NCI-H226 (cell line): ENCODE results near the gene METTL23.
A peak's percentile ranks its signal among the peaks of the same experiment; 100 is the strongest.

Source experiments
- DNase-seq: peaks from one replicate; pipeline ENCODE4 v3.0.0-alpha.2; 2015

Gene METTL23

GRCh38 chr17:76726776-76727718 lies at the start of gene METTL23:
Gene METTL23, plus strand, starts transcription at chr17:76726839. Its CDS starts 2,872 bp downstream, at chr17:76729711.
- DNase-seq: peak; percentile 72

GRCh38 chr17:76677406-76677805 lies 49.2 kb upstream of the METTL23 start:
- DNase-seq: no peak

- no peak for DNase-seq
These were observed 48.3 kb upstream of the METTL23 start for GRCh38 chr17:76678330-76678729.

- DNase-seq: no peak
These were observed 47.4 kb upstream of the METTL23 start for GRCh38 chr17:76679239-76679638.

GRCh38 chr17:76681222-76682137 lies 45.2 kb upstream of the METTL23 start:
- DNase-seq: peak; percentile 25

GRCh38 chr17:76682296-76682695 lies 44.3 kb upstream of the METTL23 start:
- peak; percentile 89 for DNase-seq

GRCh38 chr17:76683011-76683755 lies 43.5 kb upstream of the METTL23 start:
- no peak for DNase-seq

GRCh38 chr17:76683921-76684745 lies 42.5 kb upstream of the METTL23 start:
- no peak for DNase-seq

- no peak for DNase-seq
These were observed 41.9 kb upstream of the METTL23 start for GRCh38 chr17:76684756-76685155.

- no peak for DNase-seq
These were observed 41.3 kb upstream of the METTL23 start for GRCh38 chr17:76685366-76685765.

GRCh38 chr17:76685846-76686245 lies 40.8 kb upstream of the METTL23 start:
- no peak for DNase-seq

- no peak for DNase-seq
These were observed 39.9 kb upstream of the METTL23 start for GRCh38 chr17:76686538-76687297.

- no peak for DNase-seq
These were observed 39.1 kb upstream of the METTL23 start for GRCh38 chr17:76687298-76688164.

- DNase-seq: no peak
These were observed 38.4 kb upstream of the METTL23 start for GRCh38 chr17:76688165-76688622.

GRCh38 chr17:76689859-76690258 lies 36.8 kb upstream of the METTL23 start:
- DNase-seq: no peak

- no peak for DNase-seq
These were observed 35.9 kb upstream of the METTL23 start for GRCh38 chr17:76690596-76691280.

- DNase-seq: no peak
These were observed 35.1 kb upstream of the METTL23 start for GRCh38 chr17:76691379-76692191.
